Activated T-cell treated with anti-CD3 and anti-CD28 coated beads, Interleukin-2, amount 50 U/mL, for 4 hours (primary cell): ENCODE results near the gene POMZP3. TPM values are rescaled to one million over a fixed set of nuclear protein-coding genes. Genes with fewer than 3 reads are reported as not detected.
"Not testable (repeated sequence)": the region's sequence is repeated elsewhere in the genome, so short reads cannot be mapped to it uniquely, and the experiment has no call there.

ENCODE experiments used
- ATAC-seq, 2 donors: fragments of 200-7000 bp; cut with Tn5 transposase; one replicate each; pipeline ENCODE4 v1.10.0; 2021
- DNase-seq: peaks from one replicate; pipeline ENCODE4 v3.0.0-alpha.2; 2020
- H3K27me3 Mint-ChIP-seq: one replicate; pipeline ENCODE4 v1.8.0; 2021; ENCODE audit warnings: low read depth, mixed read lengths
- H3K36me3 Mint-ChIP-seq: one replicate; pipeline ENCODE4 v1.8.0; 2022; ENCODE audit warnings: mixed read lengths; ENCODE audit not compliant: insufficient read depth
- H3K4me1 Mint-ChIP-seq: one replicate; pipeline ENCODE4 v1.8.0; 2021; ENCODE audit warnings: low read depth, mixed read lengths
- H3K4me3 Mint-ChIP-seq: one replicate; pipeline ENCODE4 v1.8.0; 2021; ENCODE audit warnings: mild to moderate bottlenecking, moderate library complexity, mixed read lengths
- H3K9me3 Mint-ChIP-seq: one replicate; pipeline ENCODE4 v1.8.0; 2021; ENCODE audit warnings: mixed read lengths
- total RNA-seq, 3 donors: library from RNA; stranded (reverse); gene quantifications; one replicate each; pipeline ENCODE4 v1.2.1, GENCODE V29; 2021

POMZP3 gene
- total RNA-seq, 3 donors from 2014 or later: 10.9 to 45.2 (median 27.2) TPM

- H3K9me3 Mint-ChIP-seq, H3K4me3 Mint-ChIP-seq, H3K36me3 Mint-ChIP-seq, H3K27me3 Mint-ChIP-seq, DNase-seq: not testable (repeated sequence)
- peaks cover 40% of the 10 kb centered on the region for H3K4me1 Mint-ChIP-seq
- ATAC-seq: peak in 1 of 2 donors; percentile 61
Measured at GRCh38 chr7:76600116-76600482, 27.0 kb downstream of the POMZP3 start.

GRCh38 chr7:76598590-76599264, 28.4 kb downstream of the POMZP3 start:
- not testable (repeated sequence) for H3K36me3 Mint-ChIP-seq, DNase-seq, H3K9me3 Mint-ChIP-seq, H3K27me3 Mint-ChIP-seq, ATAC-seq, H3K4me3 Mint-ChIP-seq
- peaks cover 44% of the 10 kb centered on the region for H3K4me1 Mint-ChIP-seq

- not testable (repeated sequence) for ATAC-seq, H3K27me3 Mint-ChIP-seq, H3K36me3 Mint-ChIP-seq, DNase-seq, H3K9me3 Mint-ChIP-seq, H3K4me3 Mint-ChIP-seq
- H3K4me1 Mint-ChIP-seq: peaks cover 44% of the 10 kb centered on the region
Measured at GRCh38 chr7:76597288-76597687, 29.8 kb downstream of the POMZP3 start.

GRCh38 chr7:76592694-76593093, 34.4 kb downstream of the POMZP3 start:
- H3K27me3 Mint-ChIP-seq, H3K9me3 Mint-ChIP-seq, H3K4me3 Mint-ChIP-seq, H3K36me3 Mint-ChIP-seq, DNase-seq, ATAC-seq: not testable (repeated sequence)
- H3K4me1 Mint-ChIP-seq: peaks cover 45% of the 10 kb centered on the region

GRCh38 chr7:76591602-76592304, 35.3 kb downstream of the POMZP3 start:
- not testable (repeated sequence) for H3K9me3 Mint-ChIP-seq, ATAC-seq, H3K36me3 Mint-ChIP-seq, DNase-seq, H3K4me3 Mint-ChIP-seq, H3K27me3 Mint-ChIP-seq
- peaks cover 45% of the 10 kb centered on the region for H3K4me1 Mint-ChIP-seq

- not testable (repeated sequence) for H3K4me3 Mint-ChIP-seq
- H3K4me1 Mint-ChIP-seq: peaks cover 44% of the 10 kb centered on the region
Measured at GRCh38 chr7:76591033-76591432, 36.0 kb downstream of the POMZP3 start.

GRCh38 chr7:76588586-76588985, 38.5 kb downstream of the POMZP3 start:
- H3K27me3 Mint-ChIP-seq, DNase-seq, H3K36me3 Mint-ChIP-seq, H3K9me3 Mint-ChIP-seq, H3K4me3 Mint-ChIP-seq: not testable (repeated sequence)
- peak in 1 of 2 donors; percentile 46 for ATAC-seq
- H3K4me1 Mint-ChIP-seq: peaks cover 46% of the 10 kb centered on the region

More at GRCh38 chr7:76591033-76591432, 36.0 kb downstream of the POMZP3 start:
- not testable (repeated sequence) for DNase-seq, H3K36me3 Mint-ChIP-seq, H3K27me3 Mint-ChIP-seq, H3K9me3 Mint-ChIP-seq, ATAC-seq

GRCh38 chr7:76586585-76587315, 40.3 kb downstream of the POMZP3 start:
- ATAC-seq, H3K27me3 Mint-ChIP-seq, DNase-seq, H3K36me3 Mint-ChIP-seq, H3K4me3 Mint-ChIP-seq, H3K9me3 Mint-ChIP-seq: not testable (repeated sequence)
- peaks cover 58% of the 10 kb centered on the region for H3K4me1 Mint-ChIP-seq

- not testable (repeated sequence) for H3K36me3 Mint-ChIP-seq, H3K27me3 Mint-ChIP-seq, DNase-seq, H3K9me3 Mint-ChIP-seq
- Mint-ChIP-seq H3K4me3 (peak overlapping the region; percentile 35), H3K4me1 (peaks cover 54% of the 10 kb centered on the region)
- ATAC-seq: peak in 1 of 2 donors; percentile 19
Measured at GRCh38 chr7:76583636-76584281, 43.3 kb downstream of the POMZP3 start.

- peak; percentile 94 to 96 for ATAC-seq
- H3K36me3 Mint-ChIP-seq, H3K27me3 Mint-ChIP-seq, H3K9me3 Mint-ChIP-seq: not testable (repeated sequence)
- Mint-ChIP-seq H3K4me1 (peaks cover 49% of the 10 kb centered on the region), H3K4me3 (peak overlapping the region; percentile 35)
- peak; percentile 8 for DNase-seq
Measured at GRCh38 chr7:76582848-76583631, 44.0 kb downstream of the POMZP3 start.

GRCh38 chr7:76575919-76576655, 51.0 kb downstream of the POMZP3 start:
- not testable (repeated sequence) for H3K4me1 Mint-ChIP-seq, DNase-seq, ATAC-seq, H3K4me3 Mint-ChIP-seq, H3K36me3 Mint-ChIP-seq, H3K27me3 Mint-ChIP-seq, H3K9me3 Mint-ChIP-seq

- H3K9me3 Mint-ChIP-seq, H3K4me3 Mint-ChIP-seq, ATAC-seq, H3K4me1 Mint-ChIP-seq, H3K27me3 Mint-ChIP-seq, H3K36me3 Mint-ChIP-seq, DNase-seq: not testable (repeated sequence)
Measured at GRCh38 chr7:76575431-76575830, 51.6 kb downstream of the POMZP3 start.

GRCh38 chr7:76572296-76572695, 54.8 kb downstream of the POMZP3 start:
- H3K4me3 Mint-ChIP-seq, H3K36me3 Mint-ChIP-seq, H3K27me3 Mint-ChIP-seq, DNase-seq, H3K9me3 Mint-ChIP-seq, H3K4me1 Mint-ChIP-seq, ATAC-seq: not testable (repeated sequence)
